GM19467 (cell line): ENCODE results near the gene METTL25.

Experiments used
- ATAC-seq: cut with Tn5 transposase; IDR thresholded peaks from one replicate; pipeline ENCODE4 v1.9.1; 2021; ENCODE audit warnings: mild to moderate bottlenecking, moderate library complexity; ENCODE audit not compliant: unreplicated experiment

The METTL25 gene

GRCh38 chr12:82406651-82407050, 48.3 kb downstream of the METTL25 start:
- no peak for ATAC-seq

GRCh38 chr12:82407481-82407880, 49.2 kb downstream of the METTL25 start:
- no peak for ATAC-seq

- ATAC-seq = no peak
Observed at GRCh38 chr12:82408844-82409243, 50.5 kb downstream of the METTL25 start.

GRCh38 chr12:82411546-82412230, 53.4 kb downstream of the METTL25 start:
- no peak for ATAC-seq

- ATAC-seq = no peak
Observed at GRCh38 chr12:82412246-82412645, 53.9 kb downstream of the METTL25 start.

GRCh38 chr12:82414044-82414443, 55.7 kb downstream of the METTL25 start:
- ATAC-seq = no peak

- ATAC-seq = no peak
Observed at GRCh38 chr12:82414926-82415325, 56.6 kb downstream of the METTL25 start.

GRCh38 chr12:82415402-82415801, 57.1 kb downstream of the METTL25 start:
- ATAC-seq = no peak

GRCh38 chr12:82425241-82425640, 66.9 kb downstream of the METTL25 start:
- ATAC-seq = no peak

- ATAC-seq = no peak
Observed at GRCh38 chr12:82426081-82426480, 67.8 kb downstream of the METTL25 start.

GRCh38 chr12:82426586-82426985, 68.3 kb downstream of the METTL25 start:
- no peak for ATAC-seq

GRCh38 chr12:82430541-82431145, 72.3 kb downstream of the METTL25 start:
- no peak for ATAC-seq

GRCh38 chr12:82434392-82434911, 76.1 kb downstream of the METTL25 start:
- no peak for ATAC-seq

- no peak for ATAC-seq
Observed at GRCh38 chr12:82436354-82436753, 78.0 kb downstream of the METTL25 start.

- ATAC-seq = no peak
Observed at GRCh38 chr12:82437744-82438143, 79.4 kb downstream of the METTL25 start.

GRCh38 chr12:82438356-82438755, 80.0 kb downstream of the METTL25 start:
- ATAC-seq = no peak

GRCh38 chr12:82440885-82441284, 82.6 kb downstream of the METTL25 start:
- ATAC-seq = no peak

GRCh38 chr12:82448911-82449578, 90.7 kb downstream of the METTL25 start:
- no peak for ATAC-seq

- no peak for ATAC-seq
Observed at GRCh38 chr12:82456633-82457032, 98.3 kb downstream of the METTL25 start.

GRCh38 chr12:82458101-82458500, 99.8 kb downstream of the METTL25 start:
- ATAC-seq = no peak

GRCh38 chr12:82461393-82461792, 103.1 kb downstream of the METTL25 start:
- no peak for ATAC-seq

- ATAC-seq = no peak
Observed at GRCh38 chr12:82461836-82462235, 103.5 kb downstream of the METTL25 start.
